HG03196 (cell line): Measurements from ENCODE around the gene BBS1.

ENCODE experiments used
- ATAC-seq: cut with Tn5 transposase; IDR thresholded peaks from one replicate; pipeline ENCODE4 v1.9.1; 2021; ENCODE audit not compliant: unreplicated experiment

Gene BBS1

DNA sequence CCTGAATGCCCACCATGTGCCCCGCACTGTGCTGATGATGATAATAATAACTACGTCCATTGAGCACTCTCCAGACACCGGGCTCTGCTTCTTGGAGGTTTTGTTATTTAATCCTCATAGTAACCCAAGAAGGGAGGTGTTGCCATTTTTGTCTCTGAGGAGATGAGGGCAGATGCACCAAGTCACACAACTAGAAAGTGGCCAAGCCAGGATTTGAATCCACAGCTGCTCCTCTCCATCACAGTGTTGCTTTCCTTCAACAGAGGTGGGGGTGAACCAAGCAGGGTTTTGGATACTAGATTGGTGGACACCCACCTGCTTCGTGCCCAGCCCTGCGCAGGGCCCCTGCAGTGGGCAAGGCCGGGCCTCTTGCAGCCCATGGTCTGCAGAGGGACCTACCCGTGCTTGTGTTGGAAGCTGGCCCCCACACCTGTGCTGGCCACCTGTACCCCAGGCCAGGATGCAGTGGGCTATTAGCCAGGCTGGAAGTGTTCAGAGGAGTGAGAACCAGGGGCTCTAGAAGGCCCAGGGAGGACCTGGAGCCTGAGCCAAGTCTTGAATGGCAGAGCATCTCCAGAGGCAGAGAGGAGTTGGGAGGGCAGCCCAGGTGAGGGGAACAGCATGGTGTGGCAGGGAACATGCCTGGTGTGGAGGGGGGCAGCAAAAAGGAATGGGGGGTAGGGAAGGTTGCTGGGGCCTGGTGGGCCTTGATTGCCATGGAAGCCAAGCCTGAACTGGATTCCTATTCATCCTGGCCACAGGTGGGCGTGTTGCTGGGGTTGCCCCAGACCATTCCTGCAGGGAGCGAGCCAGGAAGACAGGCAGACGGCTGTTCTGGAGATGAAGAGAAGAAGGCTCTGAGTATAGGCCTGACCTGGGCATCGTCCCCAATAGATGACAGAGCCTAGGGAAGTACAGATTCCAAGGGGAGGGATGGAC lies 32.9 kb upstream of the BBS1 start:
- no peak for ATAC-seq

DNA sequence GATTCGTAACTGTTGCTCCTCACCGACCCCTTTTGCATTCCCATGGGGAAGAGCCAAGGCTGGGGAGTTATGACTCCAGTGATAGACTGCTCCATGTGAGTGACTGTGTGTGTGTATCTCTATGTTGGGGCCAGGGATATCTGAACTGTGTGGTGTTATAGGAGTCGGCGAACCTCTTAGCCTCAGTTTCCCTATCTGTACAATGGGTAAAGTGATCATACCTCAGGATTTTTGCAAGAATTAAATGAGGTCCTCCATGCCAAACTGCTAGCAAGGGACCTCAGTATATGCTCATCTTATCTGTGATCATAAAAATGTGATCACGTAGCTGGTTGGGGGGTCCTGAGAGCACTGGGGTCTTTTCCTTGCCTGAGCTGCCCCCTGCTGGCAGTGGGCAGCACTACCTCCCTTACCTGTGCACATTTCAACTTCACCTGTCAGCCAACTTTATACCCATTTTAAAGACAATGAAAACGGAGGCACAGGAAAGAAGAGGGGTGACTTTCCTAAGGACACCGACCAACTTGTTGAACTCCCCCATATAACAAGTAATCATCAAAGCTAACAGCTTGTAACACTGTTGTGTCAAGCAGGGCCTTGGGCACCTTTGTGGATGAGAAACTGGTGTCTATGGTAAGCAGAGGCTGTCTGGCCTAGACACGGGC lies 31.6 kb upstream of the BBS1 start:
- no peak for ATAC-seq

DNA sequence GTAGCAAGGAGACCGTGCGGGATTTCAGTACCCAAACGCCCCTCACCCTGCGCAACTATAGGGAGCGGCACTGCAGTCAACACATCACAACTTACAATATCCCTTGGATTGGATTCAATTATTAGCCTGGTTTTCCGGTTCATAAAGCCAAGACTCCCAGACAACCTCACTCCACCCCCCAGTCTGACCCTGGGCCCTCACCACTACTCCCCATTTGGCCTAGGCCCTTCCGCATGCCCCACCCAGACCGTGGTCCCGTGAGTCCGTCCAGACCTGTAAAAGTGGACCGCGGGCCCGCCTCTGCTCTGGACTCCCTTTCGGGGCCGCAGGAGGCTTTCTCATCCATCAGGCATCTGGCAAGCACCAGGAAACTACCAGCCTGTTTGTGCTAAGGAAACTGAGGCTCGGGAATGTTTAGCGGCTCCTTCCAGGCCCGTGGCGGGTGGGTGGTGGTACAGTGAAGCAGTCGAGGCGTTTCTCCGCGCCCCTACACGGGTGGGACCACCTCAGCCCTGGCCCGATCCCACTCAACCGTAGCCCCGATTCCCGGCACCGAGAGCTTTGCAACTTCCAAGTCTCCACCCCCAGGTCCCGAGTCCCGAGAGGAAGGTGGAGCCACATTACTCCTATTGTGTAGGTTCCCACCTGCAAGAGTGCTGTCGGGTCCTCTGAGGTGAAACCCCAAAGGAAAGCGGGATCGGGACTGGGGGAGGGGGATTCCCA lies 30.9 kb upstream of the BBS1 start:
- no peak for ATAC-seq

DNA sequence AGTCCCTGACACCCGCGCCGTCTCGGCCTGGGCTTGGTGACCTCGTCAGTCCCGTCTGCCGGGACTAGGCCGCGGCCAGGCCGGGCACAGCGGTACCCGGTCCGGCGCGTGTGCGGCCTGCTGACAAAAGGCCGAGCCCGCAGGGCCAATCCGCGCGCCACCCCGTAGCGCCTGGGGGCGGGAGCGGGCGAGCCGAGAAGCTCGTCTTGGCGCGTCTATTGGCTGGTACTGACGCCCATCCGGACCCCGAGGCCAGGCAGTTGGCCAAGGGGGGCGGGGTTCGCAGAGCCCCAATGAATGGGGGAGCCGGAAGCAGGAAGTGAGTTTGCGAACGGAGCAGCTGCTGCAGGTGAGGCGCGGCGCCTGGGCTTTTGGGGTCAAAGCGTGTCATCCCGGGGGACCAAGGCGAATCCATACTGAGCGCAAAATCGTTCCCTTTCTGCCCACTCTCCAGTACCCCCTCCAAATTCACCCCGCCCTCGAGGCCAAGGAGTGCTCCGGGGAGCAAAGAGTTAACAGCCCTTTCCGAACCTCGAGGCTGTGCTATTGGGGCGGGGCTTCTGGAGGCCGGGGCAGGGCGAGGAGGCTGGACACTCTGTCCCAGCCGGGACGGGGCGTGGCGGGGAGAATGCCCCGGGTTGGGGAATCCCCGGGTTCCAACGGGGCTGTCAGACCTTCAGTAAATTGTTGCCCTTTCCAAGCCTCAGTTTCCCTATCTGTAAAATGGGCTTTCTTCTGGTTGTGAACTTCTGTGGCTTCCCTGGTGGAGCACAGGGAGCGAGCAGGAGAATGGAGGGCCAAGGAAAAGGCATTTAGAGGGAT lies 30.1 kb upstream of the BBS1 start, which contains the start of gene DPP3:
TSS of gene DPP3 (plus strand) at position 318 of the 822 bp plus-strand sequence. CDS start 1,767 bp downstream, outside the sequence.
- peak; percentile 71 for ATAC-seq

DNA sequence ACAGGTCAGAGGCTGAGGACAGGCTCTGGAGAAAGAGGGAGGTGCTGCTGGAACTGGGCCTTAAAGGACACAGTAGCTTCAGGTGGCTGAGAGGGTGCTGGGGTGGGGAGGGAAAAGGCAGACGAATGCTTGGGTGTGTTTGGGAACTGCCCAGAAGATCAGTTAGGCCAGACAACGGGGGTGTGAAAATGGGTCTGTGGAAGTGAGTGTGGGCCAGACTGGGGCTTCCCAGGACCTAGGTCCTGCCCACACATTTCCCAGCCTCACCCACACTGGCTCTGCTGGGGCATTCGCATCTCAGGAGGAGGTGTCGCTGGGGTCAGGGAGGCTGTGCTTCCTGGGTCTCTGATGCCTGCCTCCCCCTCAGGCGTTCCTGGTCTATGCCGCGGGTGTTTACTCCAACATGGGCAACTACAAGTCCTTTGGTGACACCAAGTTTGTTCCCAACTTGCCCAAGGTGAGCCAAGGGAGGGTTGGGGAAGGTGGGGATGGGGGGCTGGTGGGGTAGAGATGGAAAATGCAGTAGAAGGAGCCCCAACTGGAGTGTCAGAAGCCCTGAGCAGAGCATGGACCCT lies 25.5 kb upstream of the BBS1 start:
- no peak for ATAC-seq

DNA sequence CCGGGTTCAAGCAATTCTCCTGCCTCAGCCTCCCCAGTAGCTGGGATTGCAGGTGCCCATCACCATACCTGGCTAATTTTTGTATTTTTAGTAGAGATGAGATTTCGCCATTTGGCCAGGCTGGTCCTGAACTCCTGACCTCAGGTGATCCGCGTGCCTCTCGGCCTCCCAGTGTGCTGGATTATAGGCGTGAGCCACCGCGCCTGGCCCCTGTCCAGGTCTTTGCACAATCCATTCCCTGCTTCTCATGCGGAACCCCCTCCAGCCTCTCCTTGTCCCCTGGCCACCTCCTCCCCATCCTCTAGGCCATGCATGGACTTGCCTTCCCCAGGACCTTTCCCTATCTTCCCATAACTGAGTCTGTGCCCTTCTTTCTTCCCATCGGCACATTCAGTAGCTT lies 21.5 kb upstream of the BBS1 start:
- ATAC-seq: no peak

DNA sequence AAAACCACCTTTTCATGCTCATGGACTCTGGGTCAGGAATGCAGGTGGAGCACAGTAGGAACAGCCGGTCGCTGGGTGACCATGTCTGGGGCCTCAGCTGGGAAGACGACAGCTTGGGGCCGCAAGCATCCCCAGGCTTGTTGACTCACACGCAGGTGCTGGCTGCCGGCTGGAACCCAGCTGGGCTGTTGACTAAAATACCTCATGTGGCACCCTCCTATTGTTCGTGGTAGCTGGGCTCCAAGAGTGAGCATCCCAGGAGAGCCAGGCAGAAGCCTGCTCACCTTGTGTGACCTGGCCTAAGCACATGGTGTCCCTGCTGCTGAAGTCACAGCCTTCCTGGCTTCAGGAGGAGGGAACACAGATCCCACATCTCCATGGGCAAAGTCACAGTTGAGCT lies 20.8 kb upstream of the BBS1 start:
- no peak for ATAC-seq

DNA sequence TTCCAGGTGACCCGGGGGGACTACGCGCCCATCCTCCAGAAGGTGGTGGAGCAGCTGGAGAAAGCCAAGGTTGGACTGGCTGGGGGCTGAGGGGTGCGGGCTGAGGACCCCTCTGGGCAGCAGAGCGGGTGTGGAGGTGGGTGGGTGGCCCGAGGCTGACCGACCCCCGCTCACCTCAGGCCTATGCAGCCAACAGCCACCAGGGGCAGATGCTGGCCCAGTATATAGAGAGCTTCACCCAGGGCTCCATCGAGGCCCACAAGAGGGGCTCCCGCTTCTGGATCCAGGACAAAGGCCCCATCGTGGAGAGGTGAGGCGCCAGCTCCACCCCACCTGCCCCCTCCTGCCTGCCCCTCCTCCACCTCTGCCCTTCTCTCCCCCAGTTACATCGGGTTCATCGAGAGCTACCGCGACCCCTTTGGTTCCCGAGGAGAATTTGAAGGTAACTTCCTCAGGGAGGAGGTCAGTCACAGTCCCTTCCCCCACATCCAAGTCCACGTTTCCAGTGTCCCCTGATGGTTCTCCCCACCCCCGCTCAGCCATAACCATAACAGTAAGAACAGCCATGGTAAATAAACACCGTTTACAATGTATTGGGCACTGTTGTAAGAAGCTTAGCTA lies 19.0 kb upstream of the BBS1 start:
- no peak for ATAC-seq

DNA sequence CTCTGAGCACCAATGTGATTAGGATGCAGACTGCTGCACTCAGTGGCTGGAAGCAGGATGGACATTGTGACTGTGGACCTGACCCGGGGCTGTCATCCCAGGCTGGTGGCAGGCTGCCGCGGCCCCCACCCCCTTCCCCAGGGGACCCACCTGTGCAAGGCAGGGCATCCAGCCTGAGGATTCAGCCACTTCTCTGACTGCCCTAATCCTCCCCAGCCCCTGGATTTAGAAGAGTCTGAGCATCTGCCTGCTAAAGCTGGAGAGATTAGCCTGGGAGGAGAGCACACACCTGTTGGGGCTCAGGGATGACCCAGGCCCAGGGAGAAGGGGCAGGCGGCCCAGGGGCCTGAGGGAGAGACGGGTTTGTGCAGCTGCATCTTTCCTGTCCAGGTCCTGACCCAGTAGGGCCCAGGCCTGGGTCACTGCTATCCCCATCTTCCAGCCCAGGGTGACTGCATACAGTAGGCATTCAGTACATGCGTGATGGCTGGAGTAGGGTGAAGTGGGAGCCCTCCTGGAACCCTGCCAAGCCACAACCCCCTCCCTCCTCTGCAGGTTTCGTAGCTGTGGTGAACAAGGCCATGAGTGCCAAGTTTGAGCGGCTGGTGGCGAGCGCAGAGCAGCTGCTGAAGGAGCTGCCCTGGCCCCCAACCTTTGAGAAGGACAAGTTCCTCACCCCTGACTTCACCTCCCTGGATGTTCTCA lies 18.1 kb upstream of the BBS1 start:
- no peak for ATAC-seq

DNA sequence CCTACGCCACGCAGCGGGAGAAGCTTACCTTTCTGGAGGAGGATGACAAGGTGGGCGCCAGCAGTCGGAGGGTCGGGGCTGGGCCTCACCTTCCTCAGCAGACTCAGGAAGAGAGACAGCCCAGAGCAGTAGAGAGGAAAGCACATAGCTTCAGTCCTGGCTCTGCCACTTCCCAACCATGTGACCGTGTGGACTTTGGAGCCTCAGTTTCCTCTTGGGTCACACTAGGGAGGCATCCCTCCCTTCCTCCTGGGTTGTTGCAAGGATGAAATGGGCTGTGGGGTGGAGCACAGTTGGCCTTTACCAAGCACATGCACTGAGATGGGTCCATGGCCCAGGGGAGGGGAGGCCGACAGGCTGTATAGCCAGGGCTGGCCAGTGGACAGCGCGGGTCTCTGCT lies 17.3 kb upstream of the BBS1 start:
- no peak for ATAC-seq

DNA sequence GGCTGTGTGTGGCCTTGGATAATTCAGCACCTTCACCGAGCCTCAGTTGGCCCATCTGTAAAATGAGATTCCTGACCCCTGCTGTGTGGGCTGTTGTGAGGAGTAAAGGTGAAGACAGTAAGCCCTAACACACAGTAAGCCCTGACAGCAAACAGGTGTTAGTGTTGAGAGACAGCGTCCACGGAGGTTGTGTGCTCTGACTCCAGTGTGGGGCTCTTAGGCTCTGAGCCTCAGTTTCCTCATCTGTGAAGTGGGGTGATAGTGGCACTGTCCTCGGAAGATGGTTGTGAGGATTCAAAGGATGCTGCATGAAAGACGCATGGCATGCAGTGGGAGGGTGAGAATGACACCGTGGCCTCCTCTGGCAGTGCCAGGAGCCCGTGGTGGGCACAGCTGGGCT lies 16.0 kb upstream of the BBS1 start:
- no peak for ATAC-seq

DNA sequence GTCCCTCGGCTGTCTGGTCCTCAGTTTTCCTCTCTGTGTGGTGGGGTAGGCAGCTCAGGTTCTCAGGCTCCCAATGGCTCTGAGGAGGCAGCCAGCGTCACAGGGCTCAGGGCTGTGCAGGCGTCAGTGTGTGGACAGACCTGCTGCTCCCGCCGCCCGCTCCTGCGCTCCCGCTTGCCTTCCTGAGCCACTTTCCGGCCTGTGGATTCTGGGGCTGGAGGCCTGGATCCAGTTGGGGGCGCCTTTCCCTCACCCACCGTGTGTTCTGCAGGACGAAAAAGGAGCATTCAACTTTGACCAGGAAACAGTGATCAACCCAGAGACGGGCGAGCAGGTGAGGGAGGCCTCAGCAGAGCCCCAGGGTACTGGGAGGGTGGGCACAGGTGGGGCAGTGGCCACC lies 15.5 kb upstream of the BBS1 start:
- no peak for ATAC-seq

DNA sequence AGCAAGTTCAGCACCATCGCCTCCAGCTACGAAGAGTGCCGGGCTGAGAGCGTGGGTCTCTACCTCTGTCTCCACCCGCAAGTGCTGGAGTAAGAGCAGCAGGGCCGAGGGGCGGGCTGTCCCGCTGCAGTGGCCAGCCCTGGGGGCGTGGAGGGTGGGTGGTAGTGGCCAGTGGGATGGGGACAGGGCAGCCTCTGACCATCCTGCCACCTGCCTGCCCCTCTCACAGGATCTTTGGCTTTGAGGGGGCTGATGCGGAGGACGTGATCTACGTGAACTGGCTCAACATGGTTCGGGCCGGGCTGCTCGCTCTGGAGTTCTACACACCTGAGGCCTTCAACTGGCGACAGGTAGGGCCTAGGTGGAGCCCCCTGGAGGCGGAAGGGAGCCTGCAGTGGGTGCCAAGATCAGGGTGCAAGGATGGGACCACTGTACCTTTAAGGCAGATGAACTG lies 15.0 kb upstream of the BBS1 start:
- ATAC-seq: no peak

DNA sequence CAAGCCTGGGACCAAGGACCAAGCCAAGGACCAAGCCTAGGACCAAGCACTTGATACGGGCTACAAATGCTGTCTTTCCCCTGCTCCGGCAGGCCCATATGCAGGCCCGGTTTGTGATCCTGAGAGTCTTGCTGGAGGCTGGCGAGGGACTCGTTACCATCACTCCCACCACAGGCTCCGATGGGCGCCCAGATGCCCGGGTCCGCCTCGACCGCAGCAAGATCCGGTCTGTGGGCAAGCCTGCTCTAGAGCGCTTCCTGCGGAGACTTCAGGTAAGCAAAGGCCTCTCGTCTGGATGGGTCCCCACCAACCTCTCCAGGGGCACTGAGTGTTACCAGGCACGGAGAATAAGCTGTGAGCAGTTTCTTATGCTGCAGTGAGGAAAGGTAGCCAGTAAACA lies 13.2 kb upstream of the BBS1 start:
- ATAC-seq: no peak

DNA sequence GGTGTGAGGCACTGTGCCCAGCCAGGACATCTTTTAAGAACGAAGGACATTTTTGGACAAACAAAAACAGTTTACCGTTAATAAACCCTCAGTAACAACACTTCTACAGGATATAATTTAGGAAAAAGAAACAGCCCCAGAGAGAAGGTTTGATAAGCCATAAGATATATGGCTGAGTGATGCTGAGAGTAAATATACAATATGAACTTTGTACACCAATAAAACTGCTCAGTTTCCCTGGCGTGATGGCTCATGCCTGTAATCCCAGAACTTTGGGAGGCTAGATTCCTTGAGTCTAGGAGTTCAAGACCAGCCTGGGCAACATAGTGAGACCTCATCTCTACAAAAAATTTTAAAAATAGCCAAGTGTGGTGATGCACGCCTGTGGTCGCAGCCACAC lies 11.9 kb upstream of the BBS1 start:
- ATAC-seq: no peak

DNA sequence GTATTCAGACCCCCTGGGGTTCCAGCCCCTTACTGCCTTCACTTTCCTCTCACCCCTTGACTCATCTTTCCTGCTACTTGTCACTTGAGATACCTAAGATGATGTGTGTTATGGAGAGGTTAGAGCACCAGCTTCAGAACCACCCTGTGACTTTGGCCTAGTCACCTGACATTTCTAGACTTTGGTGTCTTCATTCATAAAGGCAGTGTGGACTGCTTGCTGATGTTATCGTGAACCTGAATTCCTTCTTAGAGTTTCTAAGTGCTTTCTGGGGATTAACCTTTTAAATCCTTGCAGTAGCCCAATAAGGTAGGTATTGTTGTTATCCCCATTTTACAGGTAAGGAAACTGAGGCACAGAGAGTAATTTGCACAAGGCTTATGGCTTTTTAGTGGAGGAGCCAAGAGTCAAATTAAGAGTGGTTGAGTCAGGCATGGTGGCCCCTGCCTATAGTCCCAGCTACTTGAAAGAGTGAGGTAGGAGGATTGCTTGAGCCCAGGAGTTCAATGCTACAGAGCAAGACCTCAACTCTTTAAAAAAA lies 5.1 kb upstream of the BBS1 start:
- ATAC-seq: no peak

DNA sequence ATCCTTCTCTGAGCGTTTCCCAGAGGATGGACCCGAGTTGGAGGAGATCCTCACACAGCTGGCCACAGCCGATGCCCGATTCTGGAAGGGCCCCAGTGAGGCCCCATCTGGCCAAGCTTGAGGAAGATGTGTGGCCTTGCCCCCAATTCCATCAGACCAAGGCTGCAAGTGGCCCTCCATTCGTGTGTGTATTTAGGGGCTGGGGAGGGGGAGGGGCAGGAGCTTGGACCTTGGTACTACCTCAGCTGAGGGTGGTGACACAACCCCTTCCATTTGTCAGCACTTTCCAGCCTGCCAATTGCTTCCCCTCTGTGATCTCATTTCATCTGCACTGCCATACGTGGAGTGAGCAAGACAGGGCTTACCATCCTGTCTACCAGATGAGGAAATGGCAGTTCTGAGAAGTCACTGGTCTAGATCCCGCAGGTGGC lies 1.3 kb upstream of the BBS1 start:
- no peak for ATAC-seq

DNA sequence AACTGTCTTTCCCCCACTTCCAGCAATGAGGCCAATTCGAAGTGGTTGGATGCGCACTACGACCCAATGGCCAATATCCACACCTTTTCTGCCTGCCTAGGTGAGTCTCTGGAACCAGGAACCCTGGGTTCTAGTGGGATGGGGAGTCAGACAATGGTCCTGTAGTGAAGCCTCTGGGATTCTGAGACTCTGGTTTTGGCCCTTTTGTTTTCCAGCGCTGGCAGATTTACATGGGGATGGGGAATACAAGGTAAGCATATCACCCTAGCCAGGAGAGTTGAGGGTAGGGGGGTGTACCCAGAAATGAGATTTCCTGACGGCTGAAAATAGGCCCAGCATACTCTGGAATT lies 530 bp downstream of the BBS1 start:
- no peak for ATAC-seq

DNA sequence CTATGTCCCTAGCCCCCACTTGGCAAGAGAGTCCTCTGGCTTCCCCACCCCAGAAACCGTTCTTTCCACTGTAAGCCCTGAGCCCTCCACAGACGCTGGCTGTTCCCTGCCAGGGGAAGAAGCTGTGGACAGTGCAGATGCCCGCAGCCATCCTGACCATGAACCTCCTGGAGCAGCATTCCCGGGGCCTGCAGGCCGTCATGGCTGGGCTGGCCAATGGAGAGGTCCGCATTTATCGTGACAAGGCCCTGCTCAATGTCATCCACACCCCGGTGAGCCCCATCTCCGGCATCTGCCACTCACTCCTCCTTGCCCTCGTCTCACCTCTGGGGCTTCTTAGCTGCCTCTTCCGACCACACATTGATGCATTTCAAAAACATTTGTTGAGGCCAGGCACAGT lies 13.2 kb downstream of the BBS1 start:
- ATAC-seq: no peak
